SK-N-SH treated with all-trans-retinoic acid at 6 μM for 48 hours (cell line): Measurements from ENCODE around the gene PGM1.

Source experiments
- ARNTL ChIP-seq: fragments of 450-650 bp; formaldehyde crosslinking; IDR thresholded peaks from 2 replicates; pipeline ENCODE4 v1.5.0; 2020; ENCODE audit warnings: low read depth, mild to moderate bottlenecking, moderate library complexity, borderline replicate concordance
- CSDC2 ChIP-seq: fragments of 250-450 bp; sonication (Bioruptor Pico); IDR thresholded peaks from 2 replicates; pipeline ENCODE4 v1.5.0; 2020; ENCODE audit warnings: mild to moderate bottlenecking, moderate library complexity
- GLIS3 ChIP-seq: fragments of 250-450 bp; sonication (Bioruptor Pico); IDR thresholded peaks from 2 replicates; pipeline ENCODE4 v1.5.0; 2020; ENCODE audit warnings: mild to moderate bottlenecking, moderate library complexity
- ISL1 ChIP-seq: fragments of 250-450 bp; sonication (Bioruptor Pico); IDR thresholded peaks from 2 replicates; pipeline ENCODE4 v2.1.2; 2022; ENCODE audit warnings: mild to moderate bottlenecking, moderate library complexity
- TF ChIP-seq, protein P1 (sequence below): fragments of 250-450 bp; sonication (Bioruptor Pico); IDR thresholded peaks from 2 replicates; pipeline ENCODE4 v1.5.1; 2021; ENCODE audit warnings: mild to moderate bottlenecking, moderate library complexity
- TF ChIP-seq, protein P2 (sequence below): fragments of 250-450 bp; sonication (Bioruptor Pico); IDR thresholded peaks from 2 replicates; pipeline ENCODE4 v1.8.0; 2021; ENCODE audit warnings: low read depth, mild to moderate bottlenecking, moderate library complexity, borderline replicate concordance
- TF ChIP-seq, protein P3 (sequence below): fragments of 250-450 bp; sonication (Bioruptor Pico); IDR thresholded peaks from 2 replicates; pipeline ENCODE4 v1.5.1; 2020; ENCODE audit warnings: low read depth, mild to moderate bottlenecking, moderate library complexity
- TF ChIP-seq, protein P4 (sequence below): fragments of 250-450 bp; sonication (Bioruptor Pico); IDR thresholded peaks from 2 replicates; pipeline ENCODE4 v1.8.0; 2020; ENCODE audit warnings: mild to moderate bottlenecking, moderate library complexity, borderline replicate concordance

DNA sequence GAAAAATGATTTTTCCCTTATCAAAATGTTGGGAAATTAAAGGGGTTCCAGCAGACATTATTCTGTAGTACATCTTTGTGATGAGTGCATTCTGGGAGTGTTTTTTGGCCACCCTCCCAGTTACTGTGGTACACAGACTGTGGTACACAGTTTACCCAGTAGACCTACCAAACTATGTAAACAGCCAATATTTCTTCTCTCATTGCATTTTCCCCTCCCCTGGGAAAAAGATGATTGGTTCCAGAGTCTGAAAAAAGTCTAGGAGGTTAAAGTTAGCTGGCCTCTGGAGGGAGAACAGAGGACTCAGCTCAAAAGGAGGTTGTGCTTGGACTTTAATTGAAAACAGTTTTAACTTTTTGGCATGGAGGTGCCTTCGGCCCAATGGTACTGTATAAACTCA is 42.5 kb downstream of the PGM1 start:
- TF ChIP-seq CSDC2 (CRISPR knock-in tag) (no peak), ARNTL (CRISPR knock-in tag) (no peak), ISL1 (no peak), GLIS3 (no peak)
- TF ChIP-seq, protein P1, sequence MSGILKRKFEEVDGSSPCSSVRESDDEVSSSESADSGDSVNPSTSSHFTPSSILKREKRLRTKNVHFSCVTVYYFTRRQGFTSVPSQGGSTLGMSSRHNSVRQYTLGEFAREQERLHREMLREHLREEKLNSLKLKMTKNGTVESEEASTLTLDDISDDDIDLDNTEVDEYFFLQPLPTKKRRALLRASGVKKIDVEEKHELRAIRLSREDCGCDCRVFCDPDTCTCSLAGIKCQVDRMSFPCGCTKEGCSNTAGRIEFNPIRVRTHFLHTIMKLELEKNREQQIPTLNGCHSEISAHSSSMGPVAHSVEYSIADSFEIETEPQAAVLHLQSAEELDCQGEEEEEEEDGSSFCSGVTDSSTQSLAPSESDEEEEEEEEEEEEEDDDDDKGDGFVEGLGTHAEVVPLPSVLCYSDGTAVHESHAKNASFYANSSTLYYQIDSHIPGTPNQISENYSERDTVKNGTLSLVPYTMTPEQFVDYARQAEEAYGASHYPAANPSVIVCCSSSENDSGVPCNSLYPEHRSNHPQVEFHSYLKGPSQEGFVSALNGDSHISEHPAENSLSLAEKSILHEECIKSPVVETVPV: no peak
- TF ChIP-seq, protein P2, sequence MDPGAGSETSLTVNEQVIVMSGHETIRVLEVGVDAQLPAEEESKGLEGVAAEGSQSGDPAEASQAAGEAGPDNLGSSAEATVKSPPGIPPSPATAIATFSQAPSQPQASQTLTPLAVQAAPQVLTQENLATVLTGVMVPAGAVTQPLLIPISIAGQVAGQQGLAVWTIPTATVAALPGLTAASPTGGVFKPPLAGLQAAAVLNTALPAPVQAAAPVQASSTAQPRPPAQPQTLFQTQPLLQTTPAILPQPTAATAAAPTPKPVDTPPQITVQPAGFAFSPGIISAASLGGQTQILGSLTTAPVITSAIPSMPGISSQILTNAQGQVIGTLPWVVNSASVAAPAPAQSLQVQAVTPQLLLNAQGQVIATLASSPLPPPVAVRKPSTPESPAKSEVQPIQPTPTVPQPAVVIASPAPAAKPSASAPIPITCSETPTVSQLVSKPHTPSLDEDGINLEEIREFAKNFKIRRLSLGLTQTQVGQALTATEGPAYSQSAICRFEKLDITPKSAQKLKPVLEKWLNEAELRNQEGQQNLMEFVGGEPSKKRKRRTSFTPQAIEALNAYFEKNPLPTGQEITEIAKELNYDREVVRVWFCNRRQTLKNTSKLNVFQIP: no peak
- TF ChIP-seq, protein P3, sequence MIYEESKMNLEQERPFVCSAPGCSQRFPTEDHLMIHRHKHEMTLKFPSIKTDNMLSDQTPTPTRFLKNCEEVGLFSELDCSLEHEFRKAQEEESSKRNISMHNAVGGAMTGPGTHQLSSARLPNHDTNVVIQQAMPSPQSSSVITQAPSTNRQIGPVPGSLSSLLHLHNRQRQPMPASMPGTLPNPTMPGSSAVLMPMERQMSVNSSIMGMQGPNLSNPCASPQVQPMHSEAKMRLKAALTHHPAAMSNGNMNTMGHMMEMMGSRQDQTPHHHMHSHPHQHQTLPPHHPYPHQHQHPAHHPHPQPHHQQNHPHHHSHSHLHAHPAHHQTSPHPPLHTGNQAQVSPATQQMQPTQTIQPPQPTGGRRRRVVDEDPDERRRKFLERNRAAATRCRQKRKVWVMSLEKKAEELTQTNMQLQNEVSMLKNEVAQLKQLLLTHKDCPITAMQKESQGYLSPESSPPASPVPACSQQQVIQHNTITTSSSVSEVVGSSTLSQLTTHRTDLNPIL: no peak
- TF ChIP-seq, protein P4, sequence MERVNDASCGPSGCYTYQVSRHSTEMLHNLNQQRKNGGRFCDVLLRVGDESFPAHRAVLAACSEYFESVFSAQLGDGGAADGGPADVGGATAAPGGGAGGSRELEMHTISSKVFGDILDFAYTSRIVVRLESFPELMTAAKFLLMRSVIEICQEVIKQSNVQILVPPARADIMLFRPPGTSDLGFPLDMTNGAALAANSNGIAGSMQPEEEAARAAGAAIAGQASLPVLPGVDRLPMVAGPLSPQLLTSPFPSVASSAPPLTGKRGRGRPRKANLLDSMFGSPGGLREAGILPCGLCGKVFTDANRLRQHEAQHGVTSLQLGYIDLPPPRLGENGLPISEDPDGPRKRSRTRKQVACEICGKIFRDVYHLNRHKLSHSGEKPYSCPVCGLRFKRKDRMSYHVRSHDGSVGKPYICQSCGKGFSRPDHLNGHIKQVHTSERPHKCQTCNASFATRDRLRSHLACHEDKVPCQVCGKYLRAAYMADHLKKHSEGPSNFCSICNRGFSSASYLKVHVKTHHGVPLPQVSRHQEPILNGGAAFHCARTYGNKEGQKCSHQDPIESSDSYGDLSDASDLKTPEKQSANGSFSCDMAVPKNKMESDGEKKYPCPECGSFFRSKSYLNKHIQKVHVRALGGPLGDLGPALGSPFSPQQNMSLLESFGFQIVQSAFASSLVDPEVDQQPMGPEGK (CRISPR knock-in tag): no peak
